K562 (cell line): ENCODE results near the gene ACAD8. TPM values are rescaled to one million over a fixed set of nuclear protein-coding genes. Genes with fewer than 3 reads are reported as not detected.

Experiments
- ARID4B ChIP-seq: sonication (generic); formaldehyde crosslinking; IDR thresholded peaks from 2 replicates; pipeline ENCODE4 v1.8.0; 2022; ENCODE audit warnings: mild to moderate bottlenecking, missing genetic modification reagents
- CLOCK ChIP-seq: fragments of 250-450 bp; sonication (Bioruptor Pico); IDR thresholded peaks from 2 replicates; pipeline ENCODE4 v1.4.0; 2020; ENCODE audit warnings: mild to moderate bottlenecking, moderate library complexity, borderline replicate concordance
- HOMEZ ChIP-seq: fragments of 250-450 bp; sonication (Bioruptor Pico); IDR thresholded peaks from 2 replicates; pipeline ENCODE4 v1.4.0; 2020; ENCODE audit warnings: mild to moderate bottlenecking, moderate library complexity
- IFI16 ChIP-seq: fragments of 250-450 bp; sonication (Bioruptor Pico); IDR thresholded peaks from 2 replicates; pipeline ENCODE4 v2.1.2; 2022; ENCODE audit warnings: mild to moderate bottlenecking, inconsistent platforms
- KAT7 ChIP-seq: sonication (generic); formaldehyde crosslinking; IDR thresholded peaks from 2 replicates; pipeline ENCODE4 v1.8.0; 2022; ENCODE audit warnings: missing genetic modification reagents, mild to moderate bottlenecking, borderline replicate concordance
- KDM5B ChIP-seq: fragments of 200-600 bp; sonication (generic); IDR thresholded peaks from 2 replicates; pipeline ENCODE4 v1.6.1; 2012; ENCODE audit warnings: low read depth, mild to moderate bottlenecking, moderate library complexity, low read length, control low read depth, inconsistent platforms; ENCODE audit not compliant: insufficient replicate concordance
- MCM7 ChIP-seq, 2 experiments: fragments of 450-650 bp; IDR thresholded peaks; 2 replicates each; pipeline ENCODE4 v1.6.1; 2016 to 2018
- MTA1 ChIP-seq: fragments of 450-650 bp; IDR thresholded peaks from 2 replicates; pipeline ENCODE4 v1.6.1; 2017; ENCODE audit warnings: borderline replicate concordance
- PKNOX1 ChIP-seq: fragments of 450-650 bp; IDR thresholded peaks from 2 replicates; pipeline ENCODE4 v1.6.1; 2016
- SMARCA4 ChIP-seq: fragments of 450-650 bp; IDR thresholded peaks from 2 replicates; pipeline ENCODE4 v1.6.1; 2016
- SMARCE1 ChIP-seq: fragments of 450-650 bp; IDR thresholded peaks from 2 replicates; pipeline ENCODE4 v1.7.1; 2016; ENCODE audit warnings: mild to moderate bottlenecking
- SPI1 ChIP-seq: IDR thresholded peaks from 2 replicates; pipeline ENCODE4 v1.6.1; 2011; ENCODE audit warnings: low read depth, low read length, control low read depth, borderline replicate concordance
- TEAD2 ChIP-seq: fragments of 450-650 bp; IDR thresholded peaks from 2 replicates; pipeline ENCODE4 v1.6.1; 2016; ENCODE audit warnings: missing genetic modification characterization, control low read depth, missing compliant biosample characterization
- ZNF277 ChIP-seq: fragments of 250-450 bp; sonication (Bioruptor Pico); IDR thresholded peaks from 2 replicates; pipeline ENCODE4 v1.8.0; 2022; ENCODE audit warnings: inconsistent platforms, mild to moderate bottlenecking, moderate library complexity, borderline replicate concordance
- ZNF57 ChIP-seq: fragments of 450-650 bp; formaldehyde crosslinking; IDR thresholded peaks from 2 replicates; pipeline ENCODE4 v1.4.0; 2020; ENCODE audit warnings: mild to moderate bottlenecking, moderate library complexity
- polyA plus RNA-seq, 8 experiments: library from polyadenylated mRNA; depleted of rRNA in 4 of 8; stranded (reverse) in 5 of 8; unstranded in 3 of 8; fragments of >200 nt; fragmentation: Nextera tagmentation in 2 of 8; fragmentation: Illumina TruSeq in 1 of 8; extraction: Ambion mirVana in 2 of 8; extraction: Trizol in 1 of 8; gene quantifications; 2 replicates each; pipeline versions ENCODE4 v1.2.1 to v1.2.3, GENCODE V29; 2011 to 2014; ENCODE audit warnings: inconsistent platforms in 1 of 8, missing spikeins in 1 of 8
- total RNA-seq, 7 experiments: library from RNA; depleted of rRNA in 6 of 7; stranded (reverse); fragments of >200 nt in 6 of 7; fragmentation: Illumina TruSeq in 2 of 7; extraction: Trizol in 2 of 7; gene quantifications; 2 replicates each; pipeline versions ENCODE4 v1.2.1 to v1.2.3, GENCODE V29; 2011 to 2021; ENCODE audit warnings: low replicate concordance in 1 of 7

Gene ACAD8
- total and polyA plus RNA-seq, 9 of the 15 experiments (the other 6 are each of a cell fraction or from before 2014, with no cell fraction given), result 6.5 to 34.1 (median 20.1) TPM

- no peak for TF ChIP-seq HOMEZ (CRISPR knock-in tag)
- TF ChIP-seq SMARCA4, result peak; percentile 24; the same call in 1 of the 2 replicates
- TF ChIP-seq ZNF277 (CRISPR knock-in tag), result no peak
- TF ChIP-seq IFI16, result no peak
- no peak for TF ChIP-seq SMARCE1
- no peak for TF ChIP-seq CLOCK (CRISPR knock-in tag)
- no peak for TF ChIP-seq MCM7 (IDR thresholded peaks at IDR 0.05)
- no peak for TF ChIP-seq ARID4B (CRISPR knock-in tag)
- TF ChIP-seq MTA1, result 0 out of 2 replicates have a peak, but pooled peaks have one; percentile 12
- TF ChIP-seq KDM5B, result no peak
- no peak for TF ChIP-seq KAT7 (CRISPR knock-in tag)
- no peak for TF ChIP-seq ZNF57 (CRISPR knock-in tag)
- no peak for TF ChIP-seq TEAD2 (tag)
- no peak for TF ChIP-seq SPI1
- no peak for TF ChIP-seq PKNOX1
Observed at GRCh38 chr11:134252346-134253187, 801 bp upstream of the ACAD8 start (continued).
